Fibroblast of villous mesenchyme (primary cell): ENCODE measurements around the gene COCH. TPM values are rescaled to one million over a fixed set of nuclear protein-coding genes. Genes with fewer than 3 reads are reported as not detected.

Source experiments
- DNase-seq: peaks from one replicate; pipeline ENCODE4 v3.0.0-alpha.2; 2010; ENCODE audit warnings: low read depth
- H3K4me3 ChIP-seq: 2 replicates; pipeline ENCODE4 v1.5.1; 2011; ENCODE audit warnings: low read depth, mild to moderate bottlenecking, low read length
- CTCF ChIP-seq: IDR thresholded peaks from 2 replicates; pipeline ENCODE4 v1.5.1; 2012; ENCODE audit warnings: low read depth, mild to moderate bottlenecking, low read length; ENCODE audit not compliant: insufficient read depth
- total RNA-seq: library from RNA; depleted of rRNA; stranded (reverse); fragments of >200 nt; gene quantifications from 2 replicates; pipeline ENCODE4 v1.2.3, GENCODE V29; 2012

The COCH gene
- total RNA-seq, 1 donor, result under 0.01 TPM

GRCh38 chr14:30884901-30885300 is 10.5 kb downstream of the COCH start:
- DNase-seq, result no peak
- H3K4me3 ChIP-seq, result no peak overlapping the region
- no peak for TF ChIP-seq CTCF

- no peak overlapping the region for H3K4me3 ChIP-seq
- no peak for TF ChIP-seq CTCF
- no peak for DNase-seq
Measured at GRCh38 chr14:30885840-30886740, 11.7 kb downstream of the COCH start.

GRCh38 chr14:30888480-30889243 is 14.3 kb downstream of the COCH start:
- H3K4me3 ChIP-seq, result no peak overlapping the region
- DNase-seq, result no peak
- TF ChIP-seq CTCF, result no peak

- TF ChIP-seq CTCF, result no peak
- no peak for DNase-seq
- no peak overlapping the region for H3K4me3 ChIP-seq
Measured at GRCh38 chr14:30889244-30889594, 14.9 kb downstream of the COCH start.

GRCh38 chr14:30893819-30894218 is 19.5 kb downstream of the COCH start:
- no peak for TF ChIP-seq CTCF
- no peak overlapping the region for H3K4me3 ChIP-seq
- DNase-seq, result no peak

- TF ChIP-seq CTCF, result no peak
- no peak overlapping the region for H3K4me3 ChIP-seq
- no peak for DNase-seq
Measured at GRCh38 chr14:30894923-30895515, 20.7 kb downstream of the COCH start.
